GM12891 (cell line): ENCODE results near the gene UQCRQ.
A peak's percentile ranks its signal among the peaks of the same experiment; 100 is the strongest.

Experiments used
- DNase-seq: peaks from one replicate; pipeline ENCODE4 v3.0.0; 2011; ENCODE audit warnings: low spot score; ENCODE audit not compliant: insufficient read length
- FAIRE-seq: peaks from 2 replicates; lab custom pipeline; 2011; peaks lifted over from hg19 to GRCh38; lab: Jason Lieb, UNC
- PAX5 ChIP-seq: IDR thresholded peaks from 2 replicates; pipeline ENCODE4 v1.6.1; 2011; ENCODE audit warnings: low read length, moderate library complexity, mild to moderate bottlenecking; ENCODE audit not compliant: insufficient read depth, severe bottlenecking
- POLR2A ChIP-seq: IDR thresholded peaks from 2 replicates; pipeline ENCODE4 v1.6.1; 2011; ENCODE audit warnings: low read depth, low read length, control low read depth
- POLR2AphosphoS5 ChIP-seq: IDR thresholded peaks from 2 replicates; pipeline ENCODE4 v1.6.1; 2011; ENCODE audit warnings: low read depth, low read length, control low read depth
- POU2F2 ChIP-seq: IDR thresholded peaks from 2 replicates; pipeline ENCODE4 v1.6.1; 2011; ENCODE audit warnings: low read depth, mild to moderate bottlenecking, control low read depth, low read length, moderate library complexity
- SPI1 ChIP-seq: IDR thresholded peaks from 2 replicates; pipeline ENCODE4 v1.6.1; 2011; ENCODE audit warnings: low read depth, low read length, control low read depth
- TAF1 ChIP-seq: IDR thresholded peaks from 2 replicates; pipeline ENCODE4 v1.6.1; 2011; ENCODE audit warnings: low read depth, low read length, control low read depth

UQCRQ gene

GRCh38 chr5:132825033-132825833, 41.2 kb upstream of the UQCRQ start:
- FAIRE-seq: no peak

GRCh38 chr5:132825834-132826391, 40.5 kb upstream of the UQCRQ start:
- peak; percentile 54 for FAIRE-seq
- no peak for DNase-seq
- no peak for TF ChIP-seq POLR2AphosphoS5
- no peak for TF ChIP-seq POU2F2
- no peak for TF ChIP-seq SPI1
- TF ChIP-seq PAX5: no peak
- no peak for TF ChIP-seq POLR2A
- TF ChIP-seq TAF1: no peak

More at GRCh38 chr5:132825033-132825833, 41.2 kb upstream of the UQCRQ start:
- DNase-seq: no peak
- TF ChIP-seq PAX5: no peak
- TF ChIP-seq POLR2AphosphoS5: no peak
- TF ChIP-seq POU2F2: no peak
- TF ChIP-seq POLR2A: no peak
- TF ChIP-seq SPI1: no peak
- no peak for TF ChIP-seq TAF1

GRCh38 chr5:132826424-132827082, 39.9 kb upstream of the UQCRQ start:
- no peak for DNase-seq
- no peak for TF ChIP-seq SPI1
- no peak for TF ChIP-seq TAF1
- no peak for FAIRE-seq

- FAIRE-seq: no peak
- no peak for TF ChIP-seq POU2F2
- no peak for TF ChIP-seq POLR2AphosphoS5
- no peak for TF ChIP-seq TAF1
- no peak for TF ChIP-seq SPI1
- no peak for TF ChIP-seq PAX5
- TF ChIP-seq POLR2A: no peak
- no peak for DNase-seq
These were observed 38.3 kb upstream of the UQCRQ start for GRCh38 chr5:132827943-132828673.

GRCh38 chr5:132828846-132829494, 37.5 kb upstream of the UQCRQ start:
- peak; percentile 56 for FAIRE-seq
- no peak for TF ChIP-seq POLR2A
- no peak for TF ChIP-seq TAF1
- TF ChIP-seq POLR2AphosphoS5: no peak
- no peak for TF ChIP-seq POU2F2
- no peak for TF ChIP-seq PAX5
- TF ChIP-seq SPI1: no peak
- no peak for DNase-seq

- peak; percentile 92 for FAIRE-seq
These were observed 36.6 kb upstream of the UQCRQ start for GRCh38 chr5:132829742-132830435.

GRCh38 chr5:132830436-132831094, 35.9 kb upstream of the UQCRQ start, which contains the start of gene SHROOM1:
Gene SHROOM1, minus strand, starts transcription at chr5:132830647. Its CDS starts 4,507 bp downstream, at chr5:132826140.
- no peak for TF ChIP-seq SPI1
- TF ChIP-seq POLR2A: no peak
- TF ChIP-seq TAF1: no peak
- TF ChIP-seq PAX5: no peak
- no peak for TF ChIP-seq POU2F2
- FAIRE-seq: no peak
- peak; percentile 73 for DNase-seq

More at GRCh38 chr5:132829742-132830435, 36.6 kb upstream of the UQCRQ start:
- no peak for TF ChIP-seq POU2F2
- no peak for TF ChIP-seq POLR2A
- no peak for TF ChIP-seq PAX5
- TF ChIP-seq SPI1: no peak
- no peak for TF ChIP-seq POLR2AphosphoS5
- TF ChIP-seq TAF1: no peak
- DNase-seq: peak; percentile 92
